ENCODE data around the gene NCAM1. TPM values are rescaled to one million over a fixed set of nuclear protein-coding genes. Genes with fewer than 3 reads are reported as not detected.

NCAM1 gene
- total RNA-seq, 3 donors from 2014 or later, result 6.3 to 97.0 (median 9.3) TPM

- TF ChIP-seq CTCF (IDR thresholded peaks at IDR 0.05), result no peak
- H3K36me3 ChIP-seq (ENCODE audit: low read depth), result no peaks in the 10 kb centered on the region
- H3K4me3 ChIP-seq, result no peak overlapping the region
- H3K9me3 ChIP-seq, result no peaks in the 10 kb centered on the region
- no peaks in the 10 kb centered on the region for H3K4me1 ChIP-seq (ENCODE audit: low read depth)
- no peak for DNase-seq
- ATAC-seq, result no peak
- intact Hi-C loops (cut with DNase I, micrococcal nuclease), result no loop called here
Observed at GRCh38 chr11:113153847-113154246, 192.6 kb downstream of the NCAM1 start.

GRCh38 chr11:113159988-113160807, 199.0 kb downstream of the NCAM1 start:
- DNase-seq (no peak), ATAC-seq (no peak)
- H3K4me3 ChIP-seq, result no peak overlapping the region
- intact Hi-C loops (cut with DNase I, micrococcal nuclease), result no loop called here
- H3K9me3 ChIP-seq, result no peaks in the 10 kb centered on the region
- no peaks in the 10 kb centered on the region for H3K4me1 ChIP-seq (ENCODE audit: low read depth)
- no peak for TF ChIP-seq CTCF (IDR thresholded peaks at IDR 0.05)
- H3K36me3 ChIP-seq (ENCODE audit: low read depth), result no peaks in the 10 kb centered on the region

GRCh38 chr11:113160808-113161124, 199.5 kb downstream of the NCAM1 start:
- intact Hi-C loops (cut with DNase I, micrococcal nuclease), result no loop called here
- Histone ChIP-seq H3K4me3 (no peak overlapping the region), H3K36me3 (ENCODE audit: low read depth) (no peaks in the 10 kb centered on the region), H3K9me3 (no peaks in the 10 kb centered on the region), H3K4me1 (ENCODE audit: low read depth) (no peaks in the 10 kb centered on the region)
- TF ChIP-seq CTCF (IDR thresholded peaks at IDR 0.05), result no peak
- DNase-seq, result no peak
- no peak for ATAC-seq

- ATAC-seq (no peak), DNase-seq (no peak)
- no peak overlapping the region for H3K4me3 ChIP-seq
- no peaks in the 10 kb centered on the region for H3K4me1 ChIP-seq (ENCODE audit: low read depth)
- intact Hi-C loops (cut with DNase I, micrococcal nuclease), result no loop called here
- no peak for TF ChIP-seq CTCF (IDR thresholded peaks at IDR 0.05)
- H3K9me3 ChIP-seq, result no peaks in the 10 kb centered on the region
- no peaks in the 10 kb centered on the region for H3K36me3 ChIP-seq (ENCODE audit: low read depth)
Observed at GRCh38 chr11:113161711-113162591, 200.7 kb downstream of the NCAM1 start.

- intact Hi-C loops (cut with DNase I, micrococcal nuclease), result no loop called here
- Histone ChIP-seq H3K4me1 (ENCODE audit: low read depth) (no peaks in the 10 kb centered on the region), H3K9me3 (no peaks in the 10 kb centered on the region), H3K4me3 (no peak overlapping the region), H3K36me3 (ENCODE audit: low read depth) (no peaks in the 10 kb centered on the region)
- no peak for TF ChIP-seq CTCF (IDR thresholded peaks at IDR 0.05)
- ATAC-seq (no peak), DNase-seq (no peak)
Observed at GRCh38 chr11:113162592-113162962, 201.4 kb downstream of the NCAM1 start.

Data from mucosa of descending colon (tissue), 3 donors.